Esophagus squamous epithelium (tissue), 4 donors: ENCODE results near the gene SLC25A36.

ENCODE experiments used
- POLR2A ChIP-seq, 4 donors: fragments of 450-650 bp; IDR thresholded peaks; one replicate each; pipeline ENCODE4 v1.6.1; 2017; ENCODE audit warnings: antibody characterized with exemption in 4 of 4, mild to moderate bottlenecking in 4 of 4, moderate library complexity in 3 of 4
- TF ChIP-seq, protein P1 (sequence below), 6 experiments: fragments of 450-650 bp in 4 of 6; fragments of 200-600 bp in 2 of 6; sonication (generic) in 2 of 6; IDR thresholded peaks; one replicate each; pipeline ENCODE4 v1.5.1; 2016 to 2019; ENCODE audit warnings: antibody characterized with exemption in 6 of 6, mild to moderate bottlenecking in 4 of 6, moderate library complexity in 4 of 6

DNA sequence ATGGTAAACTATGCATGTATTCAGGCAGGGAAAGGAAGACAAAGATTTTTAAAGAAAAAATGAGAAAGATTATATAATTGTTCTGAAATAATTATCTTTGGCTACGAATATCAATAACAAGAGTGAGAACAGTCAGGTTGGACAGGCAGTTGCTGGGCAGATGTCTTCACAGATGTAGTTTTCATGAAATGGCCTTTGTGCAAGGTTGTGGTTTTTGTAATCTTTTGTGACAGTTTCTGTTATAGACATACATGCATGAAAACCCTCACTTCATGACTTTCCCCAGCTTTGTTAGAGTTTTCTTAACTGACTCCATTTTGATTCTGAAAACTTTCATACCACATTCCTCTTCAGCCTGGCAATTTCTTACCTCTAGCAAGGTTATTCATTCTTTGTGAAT, 34.9 kb upstream of the SLC25A36 start:
- TF ChIP-seq, protein P1, sequence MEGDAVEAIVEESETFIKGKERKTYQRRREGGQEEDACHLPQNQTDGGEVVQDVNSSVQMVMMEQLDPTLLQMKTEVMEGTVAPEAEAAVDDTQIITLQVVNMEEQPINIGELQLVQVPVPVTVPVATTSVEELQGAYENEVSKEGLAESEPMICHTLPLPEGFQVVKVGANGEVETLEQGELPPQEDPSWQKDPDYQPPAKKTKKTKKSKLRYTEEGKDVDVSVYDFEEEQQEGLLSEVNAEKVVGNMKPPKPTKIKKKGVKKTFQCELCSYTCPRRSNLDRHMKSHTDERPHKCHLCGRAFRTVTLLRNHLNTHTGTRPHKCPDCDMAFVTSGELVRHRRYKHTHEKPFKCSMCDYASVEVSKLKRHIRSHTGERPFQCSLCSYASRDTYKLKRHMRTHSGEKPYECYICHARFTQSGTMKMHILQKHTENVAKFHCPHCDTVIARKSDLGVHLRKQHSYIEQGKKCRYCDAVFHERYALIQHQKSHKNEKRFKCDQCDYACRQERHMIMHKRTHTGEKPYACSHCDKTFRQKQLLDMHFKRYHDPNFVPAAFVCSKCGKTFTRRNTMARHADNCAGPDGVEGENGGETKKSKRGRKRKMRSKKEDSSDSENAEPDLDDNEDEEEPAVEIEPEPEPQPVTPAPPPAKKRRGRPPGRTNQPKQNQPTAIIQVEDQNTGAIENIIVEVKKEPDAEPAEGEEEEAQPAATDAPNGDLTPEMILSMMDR (IDR thresholded peaks at IDR 0.05): no peak
- TF ChIP-seq POLR2A (IDR thresholded peaks at IDR 0.05): no peak
